GM06990 (cell line): Measurements from ENCODE around the gene GABRB2.

Source experiments
- DNase-seq: peaks from one replicate; pipeline ENCODE4 v3.0.0-alpha.2; 2011; ENCODE audit not compliant: insufficient read length; ENCODE audit errors: extremely low read depth
- H3K27me3 ChIP-seq: replicated peaks from 2 replicates; pipeline ENCODE4 v1.6.0; 2011; ENCODE audit warnings: low read length; ENCODE audit not compliant: control insufficient read depth, insufficient read depth
- H3K36me3 ChIP-seq: 2 replicates; pipeline ENCODE4 v1.5.1; 2011; ENCODE audit warnings: low read length; ENCODE audit not compliant: control insufficient read depth, insufficient read depth
- H3K4me3 ChIP-seq: replicated peaks from 2 replicates; pipeline ENCODE4 v1.5.1; 2011; ENCODE audit warnings: low read depth, mild to moderate bottlenecking, control low read depth, low read length
- CTCF ChIP-seq: IDR thresholded peaks from 2 replicates; pipeline ENCODE4 v1.5.1; 2011; ENCODE audit warnings: low read length, control low read depth, mild to moderate bottlenecking, inconsistent platforms; ENCODE audit not compliant: insufficient read depth, poor library complexity, severe bottlenecking

The GABRB2 gene

GRCh38 chr5:161274951-161275350 is 271.6 kb downstream of the GABRB2 start:
- Histone ChIP-seq H3K4me3 (no peak overlapping the region), H3K27me3 (no peaks in the 10 kb centered on the region), H3K36me3 (no peaks in the 10 kb centered on the region)
- no peak for DNase-seq
- no peak for TF ChIP-seq CTCF

- Histone ChIP-seq H3K4me3 (no peak overlapping the region), H3K36me3 (no peaks in the 10 kb centered on the region), H3K27me3 (no peaks in the 10 kb centered on the region)
- no peak for TF ChIP-seq CTCF
- DNase-seq, result no peak
These were observed 273.1 kb downstream of the GABRB2 start for GRCh38 chr5:161273410-161273809.

GRCh38 chr5:161271816-161272215 is 274.7 kb downstream of the GABRB2 start:
- no peak for TF ChIP-seq CTCF
- Histone ChIP-seq H3K27me3 (no peaks in the 10 kb centered on the region), H3K36me3 (no peaks in the 10 kb centered on the region), H3K4me3 (no peak overlapping the region)
- DNase-seq, result no peak

- no peaks in the 10 kb centered on the region for H3K36me3 ChIP-seq
- no peak overlapping the region for H3K4me3 ChIP-seq
- no peaks in the 10 kb centered on the region for H3K27me3 ChIP-seq
- TF ChIP-seq CTCF, result no peak
- no peak for DNase-seq
These were observed 277.4 kb downstream of the GABRB2 start for GRCh38 chr5:161269125-161269524.

GRCh38 chr5:161266954-161267353 is 279.6 kb downstream of the GABRB2 start:
- TF ChIP-seq CTCF, result no peak
- DNase-seq, result no peak
- no peaks in the 10 kb centered on the region for H3K27me3 ChIP-seq
- H3K36me3 ChIP-seq, result no peaks in the 10 kb centered on the region
- no peak overlapping the region for H3K4me3 ChIP-seq

- no peaks in the 10 kb centered on the region for H3K36me3 ChIP-seq
- no peak overlapping the region for H3K4me3 ChIP-seq
- no peaks in the 10 kb centered on the region for H3K27me3 ChIP-seq
- TF ChIP-seq CTCF, result no peak
- no peak for DNase-seq
These were observed 281.5 kb downstream of the GABRB2 start for GRCh38 chr5:161265006-161265405.
